GM21529 (cell line): Measurements from ENCODE around the gene FKBP1A.

Experiments used
- ATAC-seq: cut with Tn5 transposase; IDR thresholded peaks from one replicate; pipeline ENCODE4 v1.9.1; 2021; ENCODE audit not compliant: unreplicated experiment

FKBP1A gene

DNA sequence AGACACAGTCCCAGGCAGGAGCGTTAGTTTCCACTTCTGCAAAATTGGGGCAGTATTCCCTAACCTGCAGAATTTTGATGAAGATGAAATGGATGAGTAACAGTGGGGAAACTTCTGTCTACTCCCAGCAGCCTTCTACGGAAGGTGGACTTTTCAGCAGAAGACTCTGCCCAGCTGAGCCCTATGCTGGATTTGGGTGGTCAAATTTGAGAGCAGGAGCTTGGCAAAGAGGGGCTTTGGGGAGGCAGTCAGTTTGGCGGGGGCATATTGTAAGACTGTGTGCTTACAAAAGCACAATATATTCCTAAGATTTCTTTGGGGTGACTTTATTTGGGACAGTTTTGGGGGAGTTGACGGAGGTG, 58.5 kb downstream of the FKBP1A start:
- ATAC-seq: no peak

DNA sequence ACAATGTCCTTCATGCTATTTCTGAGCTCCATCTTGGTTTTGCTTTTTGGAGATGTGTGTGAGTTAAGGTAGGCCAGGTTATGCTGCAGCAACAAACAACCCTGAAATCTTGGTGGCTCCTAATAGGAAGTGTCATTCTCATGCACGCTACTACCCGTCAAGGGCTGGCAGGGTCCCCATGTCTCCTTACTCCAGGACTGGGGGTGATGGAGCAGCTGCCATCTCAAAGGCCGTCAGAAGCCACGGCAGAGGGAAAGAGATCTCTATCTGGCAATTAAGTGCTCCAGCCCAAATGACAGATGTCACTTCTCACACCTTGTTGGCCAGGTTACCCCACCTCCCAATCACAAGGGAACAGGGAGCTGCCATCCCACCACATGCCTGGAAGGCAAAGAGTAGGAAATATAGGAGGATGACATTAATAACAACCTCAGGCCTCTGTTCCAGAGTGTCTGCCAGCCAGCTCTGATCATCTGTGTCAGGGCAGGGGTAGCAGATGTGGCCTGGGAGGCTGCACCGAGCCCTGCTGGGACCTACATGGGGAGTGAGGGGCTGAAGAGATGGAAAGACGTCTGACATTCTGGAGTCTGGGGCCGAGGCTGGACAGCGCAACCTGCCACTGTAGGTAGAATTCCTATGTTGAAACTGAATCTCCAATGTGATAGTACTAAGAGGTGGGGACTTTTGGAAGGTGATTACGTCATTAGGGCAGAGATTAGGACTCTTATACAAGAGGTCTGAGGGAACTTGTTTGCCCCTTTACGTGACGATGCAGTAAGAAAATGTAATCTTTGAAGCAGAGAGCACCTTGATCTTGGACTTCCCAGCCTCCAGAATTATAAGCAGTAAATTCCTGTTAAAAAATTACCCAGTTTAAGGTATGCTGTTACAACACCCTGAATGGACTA, 59.1 kb downstream of the FKBP1A start:
- ATAC-seq: no peak

DNA sequence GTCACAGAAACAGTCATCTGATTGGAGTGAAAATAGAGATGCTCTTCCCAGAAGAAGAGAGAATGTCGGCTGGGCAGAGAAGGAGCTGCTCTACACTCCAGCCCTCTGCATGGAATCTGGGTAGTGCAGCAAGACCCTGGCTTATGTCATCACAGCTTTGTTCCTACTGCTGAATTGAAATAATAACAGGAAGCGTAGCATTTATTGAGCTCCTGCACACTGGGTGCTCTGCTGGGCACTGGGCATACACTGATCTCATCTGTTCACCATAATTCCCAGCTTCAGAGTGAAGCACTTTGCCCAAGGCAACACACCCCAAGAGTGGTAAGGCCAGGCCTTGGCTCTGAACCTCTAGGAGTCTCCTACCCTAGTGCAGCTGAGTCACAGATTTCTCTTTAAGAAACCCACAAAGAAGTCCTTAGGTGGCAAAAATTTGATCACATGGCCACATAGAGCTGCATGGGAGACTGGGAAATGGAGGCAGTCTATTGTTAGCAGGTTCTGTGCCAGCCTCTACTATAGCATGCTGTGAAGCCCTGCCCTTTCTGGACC, 60.0 kb downstream of the FKBP1A start:
- no peak for ATAC-seq

DNA sequence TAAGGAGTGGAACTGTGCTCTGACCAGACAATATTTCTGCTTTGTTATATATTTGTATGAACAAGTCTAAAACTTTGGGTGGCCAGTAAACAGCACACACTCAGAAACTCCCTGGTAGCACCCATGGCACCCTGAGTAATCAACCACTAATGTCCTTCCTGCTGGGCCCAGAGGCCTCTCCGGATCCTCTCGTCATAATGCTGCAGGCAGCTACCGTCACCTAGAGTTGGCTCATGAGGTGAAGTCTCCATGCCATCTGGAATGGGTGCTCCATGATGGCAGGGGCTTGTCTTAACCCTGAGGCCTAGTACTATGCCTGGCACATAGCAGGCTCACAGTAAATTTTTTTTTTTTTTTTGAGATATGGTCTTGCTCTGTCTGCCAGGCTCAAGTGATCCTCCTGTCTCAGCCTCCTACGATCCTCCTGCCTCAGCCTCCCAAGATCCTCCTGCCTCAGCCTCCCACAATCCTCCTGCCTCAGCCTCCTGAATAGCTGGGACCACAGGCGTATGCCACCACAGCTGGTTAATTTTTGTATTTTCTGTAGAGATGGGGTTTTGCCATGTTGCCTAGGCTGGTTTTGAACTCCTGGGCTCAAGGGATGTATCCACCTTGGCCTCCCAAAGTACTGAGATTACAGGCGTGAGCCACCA, 60.9 kb downstream of the FKBP1A start:
- ATAC-seq: no peak

DNA sequence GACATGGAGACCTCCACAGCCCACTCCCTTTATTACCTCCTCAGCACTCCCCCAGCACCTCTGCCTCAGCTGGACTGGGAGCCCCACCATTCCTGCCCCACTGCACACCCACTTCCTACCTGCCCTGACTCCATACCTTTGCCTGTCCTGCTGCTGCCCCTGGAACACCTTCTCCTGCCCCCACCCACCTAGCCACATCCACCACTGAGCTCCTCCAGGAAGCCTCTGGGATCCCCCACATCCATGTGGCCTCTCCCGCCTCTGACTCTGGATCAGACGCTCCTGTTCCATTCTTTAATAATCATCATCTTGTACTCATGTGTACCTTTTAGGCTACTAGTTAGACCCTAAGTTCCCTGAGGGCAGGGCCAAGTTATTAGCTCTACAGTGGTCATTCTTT, 61.8 kb downstream of the FKBP1A start:
- ATAC-seq: no peak

DNA sequence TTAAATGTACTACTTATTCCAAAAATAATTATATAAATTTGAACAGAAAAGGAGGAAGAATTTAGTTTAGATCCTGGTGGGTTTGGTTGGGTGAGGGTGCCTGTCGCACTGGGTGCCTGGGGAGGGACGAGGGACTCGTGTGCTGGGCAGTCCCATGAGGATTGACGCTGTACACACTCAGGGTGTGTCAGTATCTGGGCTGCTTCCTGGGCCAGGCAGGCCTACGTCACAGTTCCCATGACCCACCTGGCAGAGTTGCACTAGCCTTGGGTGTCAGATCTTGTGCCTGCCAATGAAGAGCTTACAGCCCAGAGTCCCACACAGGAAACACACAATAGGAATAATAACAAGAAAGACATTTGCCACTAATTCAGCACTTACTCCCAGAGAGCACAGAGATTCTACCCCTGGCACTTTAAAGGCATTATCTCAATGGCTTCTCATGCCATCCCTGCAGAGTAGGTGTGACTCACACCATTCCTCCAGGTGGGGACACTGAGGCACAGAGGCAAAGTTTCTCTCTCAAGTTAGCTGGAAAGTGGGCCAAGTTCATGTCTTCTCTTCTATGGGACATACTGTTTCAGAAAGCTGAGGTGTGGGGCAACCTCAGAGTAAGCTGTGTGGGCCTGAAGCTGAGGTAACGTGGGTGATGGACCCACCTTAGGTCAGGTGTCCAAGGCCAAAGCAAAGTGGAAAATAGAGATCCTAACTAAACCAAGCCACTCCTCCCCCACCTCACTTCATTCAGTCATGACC, 62.6 kb downstream of the FKBP1A start:
- ATAC-seq: peak; percentile 58

DNA sequence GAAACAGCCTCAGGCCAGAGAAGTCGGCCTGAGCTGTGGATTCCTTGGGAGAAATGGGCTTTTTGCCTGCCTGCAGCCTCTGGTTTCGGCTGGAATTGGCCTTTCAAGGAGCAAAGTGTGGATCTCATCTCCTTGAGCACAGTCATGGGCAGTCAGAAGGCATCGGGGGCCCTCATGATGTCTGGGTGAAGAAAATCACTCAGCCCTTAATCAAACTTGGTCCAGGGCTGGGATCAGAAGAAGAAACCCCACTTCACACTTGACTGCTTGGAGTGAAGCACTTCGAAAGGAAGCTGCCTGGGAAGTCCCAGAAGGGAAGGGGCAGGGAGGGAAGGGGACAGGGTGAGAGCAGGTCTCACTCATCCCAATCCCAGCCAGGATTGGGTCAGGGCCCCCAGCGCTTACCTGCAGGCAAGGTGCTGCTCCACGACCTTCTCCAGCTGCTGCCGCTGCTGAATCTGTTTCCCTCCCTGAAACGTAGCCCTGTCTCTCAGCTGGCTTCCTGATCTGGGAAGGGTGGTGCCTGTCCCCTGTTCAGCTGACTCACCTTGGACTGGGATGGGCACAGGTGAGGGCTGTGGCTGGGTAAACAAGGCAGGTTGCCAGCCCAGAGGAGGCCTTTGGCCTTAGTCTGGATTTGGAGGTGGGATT, 64.0 kb downstream of the FKBP1A start, which contains the start of gene SDCBP2:
Gene SDCBP2, minus strand, starts transcription at position 460 of the 651 bp plus-strand sequence. CDS start 8,723 bp downstream, outside the sequence.
- no peak for ATAC-seq

DNA sequence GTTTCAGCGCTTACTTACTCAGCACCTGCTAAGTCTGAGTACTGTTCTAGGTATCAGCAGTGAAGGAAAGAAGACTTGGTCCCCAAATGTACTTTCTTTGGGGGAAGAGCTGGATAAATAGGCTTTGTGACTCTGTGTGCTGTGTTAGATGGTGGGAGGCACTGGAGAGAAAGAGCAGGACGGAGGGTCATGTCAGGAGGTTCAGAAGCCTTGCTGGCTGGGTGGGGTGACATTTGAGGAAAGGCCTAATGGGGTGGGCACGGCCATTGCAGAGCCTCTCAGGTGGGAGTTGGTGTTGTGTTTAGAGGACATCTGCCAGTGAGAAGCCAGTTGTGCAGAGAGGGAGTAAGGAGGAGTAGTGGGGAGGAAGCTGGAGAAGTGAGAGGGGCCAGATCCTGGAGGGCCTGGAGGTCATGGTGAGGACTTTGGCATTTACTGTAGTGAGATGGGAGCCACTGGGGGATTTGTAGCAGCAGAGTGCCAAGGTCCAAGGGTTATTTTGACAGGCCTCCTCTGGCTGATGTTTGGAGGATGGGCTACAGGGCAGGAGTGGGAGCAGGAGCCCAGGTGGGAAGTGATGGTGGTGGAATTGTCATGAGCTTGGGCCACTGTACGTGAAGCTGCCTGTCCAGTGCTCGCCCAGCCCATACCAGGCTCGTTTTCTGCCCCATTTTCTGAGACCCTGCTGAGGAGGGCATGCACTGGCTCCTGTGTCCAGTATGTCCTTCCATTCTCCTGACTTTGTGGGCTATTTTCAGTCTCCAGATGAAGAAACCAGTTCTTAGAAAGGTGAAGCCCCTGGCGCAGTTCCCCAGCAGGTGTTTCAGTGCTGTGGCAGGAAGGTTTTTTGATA, 64.8 kb downstream of the FKBP1A start:
- no peak for ATAC-seq

DNA sequence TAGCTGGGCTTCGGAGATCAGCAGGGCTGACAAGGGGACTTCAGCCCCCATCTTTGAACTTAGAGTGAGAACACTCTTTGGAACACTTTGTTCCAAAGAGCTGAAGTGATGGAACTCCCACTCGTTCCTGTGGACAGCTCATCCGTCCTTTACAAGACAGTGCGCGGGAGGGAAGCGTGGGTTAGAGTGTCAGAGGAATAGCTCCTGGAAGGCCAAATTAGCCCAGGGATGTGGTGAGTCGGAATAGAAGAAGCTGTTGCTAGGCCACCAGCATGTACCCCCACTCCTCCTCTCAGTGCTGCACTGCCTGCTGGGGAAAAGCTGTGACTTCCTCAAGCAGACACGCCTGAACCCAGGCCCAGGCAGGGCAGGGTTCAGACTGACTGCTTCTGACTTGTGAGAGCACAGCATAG, 65.6 kb downstream of the FKBP1A start:
- no peak for ATAC-seq

DNA sequence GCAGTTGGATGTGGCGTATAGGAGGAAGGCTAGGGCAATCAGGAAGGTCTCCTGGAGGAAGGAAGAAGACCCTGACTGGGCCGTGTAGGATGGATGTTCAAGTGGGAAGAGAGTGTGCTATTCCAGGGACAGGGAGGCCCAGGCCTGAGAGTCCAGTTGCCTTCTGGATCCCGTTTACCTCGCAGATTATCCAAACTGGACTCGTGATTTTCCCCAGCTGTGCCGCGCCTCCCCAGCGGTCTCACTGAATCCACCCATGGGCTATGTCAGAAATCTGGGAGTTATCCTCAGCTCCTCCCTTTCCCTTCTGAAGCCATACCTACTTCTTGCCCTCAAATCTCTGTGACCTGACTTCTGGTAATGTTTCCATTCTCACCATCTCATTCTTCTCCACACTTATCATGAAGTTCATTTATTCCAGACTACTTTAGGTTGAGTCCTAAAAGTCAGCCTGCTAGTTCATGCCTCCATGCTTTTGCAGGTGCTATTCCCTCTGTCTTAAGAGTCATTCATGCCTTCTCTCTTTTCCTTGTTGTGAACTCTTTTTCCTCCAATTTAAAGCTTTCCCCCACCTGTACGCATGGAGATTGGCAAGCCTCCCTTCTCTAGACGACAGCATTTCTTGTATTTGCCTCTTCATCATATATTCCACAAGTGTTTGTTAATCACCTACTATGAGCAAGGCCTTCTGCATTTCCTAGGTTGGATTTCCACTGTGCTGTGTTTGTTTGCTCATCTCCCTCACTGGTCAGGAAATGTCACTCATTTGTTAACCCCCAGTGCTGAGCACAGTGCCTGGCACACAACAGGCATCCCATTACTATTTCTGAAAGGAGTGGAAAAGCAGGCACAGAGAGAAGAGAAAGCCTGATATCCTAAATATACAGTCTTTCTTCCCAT, 66.6 kb downstream of the FKBP1A start:
- ATAC-seq: no peak

DNA sequence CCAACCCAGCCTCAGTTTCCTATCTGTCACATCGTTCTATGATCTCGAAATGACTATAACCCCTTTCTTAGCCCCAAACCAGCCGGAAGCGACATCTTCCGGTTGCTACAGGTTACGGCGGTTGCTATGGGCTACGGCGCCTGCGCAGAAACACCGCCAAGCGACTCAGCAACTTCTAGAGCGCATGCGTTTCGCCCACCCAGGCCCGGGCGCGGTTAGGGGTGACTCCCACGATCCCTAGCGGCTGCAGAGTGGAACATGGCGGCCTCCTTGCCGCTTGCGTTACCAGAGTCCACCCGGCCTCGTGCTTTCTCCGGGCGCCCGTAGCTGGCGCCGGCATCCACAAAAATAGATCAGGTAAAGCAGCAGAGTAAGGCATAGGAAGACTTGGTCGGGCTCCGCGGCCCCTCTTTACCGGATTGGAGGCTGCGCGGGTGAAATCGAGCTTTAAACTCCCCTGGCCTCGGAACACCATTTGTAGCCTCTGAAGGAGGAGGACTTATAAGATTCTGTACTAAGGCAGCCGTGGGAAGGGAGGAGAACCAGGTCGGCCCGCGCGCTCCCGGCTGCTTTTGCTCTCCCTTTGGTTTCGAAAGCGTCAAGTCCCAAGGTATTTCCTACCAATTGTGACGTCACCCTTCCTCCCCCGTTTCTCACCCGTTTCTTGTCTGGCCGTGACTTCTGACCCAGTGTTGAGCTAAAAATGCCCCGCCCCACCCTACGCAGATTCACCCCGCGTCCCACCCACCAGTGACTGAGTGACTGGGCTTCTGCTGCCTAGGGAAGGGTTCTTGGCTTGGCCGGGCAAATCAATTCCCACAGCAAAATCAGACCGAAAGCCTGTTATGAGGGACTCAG, 67.5 kb downstream of the FKBP1A start:
- peak; percentile 75 for ATAC-seq

DNA sequence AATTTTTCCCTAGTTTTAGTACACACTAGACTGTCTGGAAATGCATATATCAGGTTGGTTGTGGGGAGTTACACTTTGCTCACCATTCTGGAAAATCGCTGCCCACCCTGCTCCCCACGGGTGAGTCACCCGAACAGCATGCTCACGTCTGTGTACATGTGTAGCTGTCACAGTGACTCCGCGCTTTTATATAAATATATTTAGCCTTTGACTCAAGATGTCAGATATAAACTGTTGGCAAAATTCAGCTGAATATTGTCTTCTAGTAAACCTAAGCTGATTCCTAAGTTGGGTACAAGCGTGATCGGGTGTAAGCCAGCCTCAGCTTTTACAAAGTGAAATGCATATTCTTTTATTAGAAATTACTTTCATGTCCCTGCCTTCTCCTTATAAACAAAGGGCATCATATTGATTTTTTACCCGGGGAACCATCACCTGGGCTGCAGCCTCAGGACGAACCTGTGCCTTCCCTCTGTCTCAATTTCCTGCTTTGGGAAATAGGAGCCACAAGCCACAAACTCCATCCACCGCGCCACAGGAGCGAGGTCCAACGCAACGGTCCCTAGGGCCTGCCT, 68.2 kb downstream of the FKBP1A start:
- ATAC-seq: no peak

DNA sequence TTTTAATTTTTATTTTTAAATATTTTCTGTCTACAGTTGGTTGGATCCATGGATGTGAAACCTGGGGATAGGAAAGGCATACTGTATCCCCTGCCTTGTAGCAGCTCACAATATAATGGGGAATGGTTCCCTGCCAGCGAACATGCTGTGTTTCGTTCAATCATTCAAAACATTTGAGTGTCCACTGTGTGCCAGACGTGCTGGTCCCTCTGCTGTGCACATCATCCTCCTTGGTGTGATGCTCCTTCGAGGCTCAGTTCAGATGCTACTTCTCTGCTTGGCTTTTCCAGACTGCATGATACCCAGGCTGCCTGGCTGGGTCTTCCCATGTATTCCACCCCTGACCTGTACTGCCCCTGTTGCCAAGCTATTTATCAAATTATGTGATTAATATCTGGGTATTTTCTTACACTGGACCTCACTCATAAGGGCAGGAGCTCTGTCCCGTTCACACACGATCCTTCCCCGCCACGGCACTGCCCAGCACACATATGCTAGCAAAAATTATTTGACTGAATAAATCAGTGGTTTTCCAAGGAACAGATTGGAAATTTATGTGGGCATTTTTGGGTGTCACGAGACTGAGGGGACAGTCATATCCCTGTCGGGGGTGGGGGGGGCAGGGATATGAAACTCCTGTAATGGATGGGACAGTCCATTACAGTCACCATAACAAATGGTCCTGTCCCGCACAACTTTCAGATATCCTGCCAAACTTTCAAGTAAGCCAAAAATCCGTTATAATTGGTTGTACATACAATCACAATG, 68.8 kb downstream of the FKBP1A start:
- no peak for ATAC-seq

DNA sequence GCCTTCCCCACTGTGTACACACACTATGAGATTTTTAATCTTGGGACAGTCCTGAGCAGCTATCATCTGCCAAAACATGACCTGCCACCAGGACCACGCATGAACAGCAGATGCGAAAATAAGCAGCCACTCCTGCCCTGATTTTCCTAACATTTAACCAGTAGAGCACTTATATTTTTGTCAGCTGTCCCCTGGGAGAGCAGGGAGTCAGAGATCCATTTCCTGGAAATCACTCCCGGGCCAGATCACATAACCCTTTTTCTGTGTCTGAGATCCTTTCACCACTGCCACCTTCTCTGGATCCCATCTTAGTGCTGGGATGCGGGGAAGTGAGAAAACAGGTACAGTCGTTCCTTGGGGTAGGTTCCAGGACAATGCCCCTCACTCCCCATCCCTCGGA, 69.6 kb downstream of the FKBP1A start:
- no peak for ATAC-seq

DNA sequence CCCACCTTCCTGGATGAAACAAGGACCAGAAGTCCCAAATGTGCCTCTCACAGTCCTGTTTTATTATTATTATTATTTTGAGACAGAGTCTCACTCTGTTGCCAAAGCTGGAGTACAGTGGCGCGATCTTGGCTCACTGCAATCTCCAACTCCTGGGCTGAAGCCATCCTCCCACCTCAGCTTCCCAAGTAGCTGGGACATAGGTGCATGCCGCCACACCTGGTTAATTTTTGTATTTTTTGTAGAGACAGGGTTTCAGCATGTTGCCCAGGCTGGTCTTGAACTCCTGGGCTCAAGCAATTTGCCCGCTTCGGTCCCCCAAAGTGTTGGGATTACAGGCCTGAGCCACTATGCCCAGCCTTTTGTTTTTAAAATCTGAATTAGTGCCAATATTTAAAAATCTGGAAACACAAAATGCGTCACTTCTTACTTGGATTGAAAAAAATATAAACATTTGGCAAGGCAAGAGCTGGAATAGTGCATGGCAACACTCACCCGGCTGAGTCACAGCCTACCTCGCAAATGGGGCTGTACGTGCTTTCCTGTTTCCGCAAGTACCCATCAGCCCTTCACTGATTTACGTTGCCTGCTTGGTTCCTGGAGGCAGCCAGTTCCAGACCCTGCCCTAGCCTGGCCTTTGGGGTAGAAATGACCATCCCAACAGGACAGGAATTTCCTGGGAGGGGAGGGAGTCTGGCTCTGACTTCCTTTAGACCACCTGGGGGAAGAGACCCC, 70.2 kb downstream of the FKBP1A start:
- ATAC-seq: no peak

DNA sequence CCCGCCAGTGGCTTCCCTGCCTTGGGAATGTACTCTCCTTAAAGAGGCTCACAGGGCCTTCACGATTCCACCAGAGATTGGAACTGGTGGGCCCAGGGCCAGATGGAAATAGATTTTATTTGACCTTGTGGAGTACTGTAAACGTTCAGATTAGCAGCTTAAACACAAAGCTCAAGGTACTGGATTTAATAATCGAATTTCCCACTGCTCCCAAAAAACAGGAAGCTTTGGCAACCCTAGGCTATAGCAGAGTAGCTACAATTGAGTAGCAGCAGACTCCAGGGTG, 71.3 kb downstream of the FKBP1A start:
- ATAC-seq: no peak
